ENCODE data around the gene CSTF3.
"Not testable (repeated sequence)": the region's sequence is repeated elsewhere in the genome, so short reads cannot be mapped to it uniquely, and the experiment has no call there.

CSTF3 gene

DNA sequence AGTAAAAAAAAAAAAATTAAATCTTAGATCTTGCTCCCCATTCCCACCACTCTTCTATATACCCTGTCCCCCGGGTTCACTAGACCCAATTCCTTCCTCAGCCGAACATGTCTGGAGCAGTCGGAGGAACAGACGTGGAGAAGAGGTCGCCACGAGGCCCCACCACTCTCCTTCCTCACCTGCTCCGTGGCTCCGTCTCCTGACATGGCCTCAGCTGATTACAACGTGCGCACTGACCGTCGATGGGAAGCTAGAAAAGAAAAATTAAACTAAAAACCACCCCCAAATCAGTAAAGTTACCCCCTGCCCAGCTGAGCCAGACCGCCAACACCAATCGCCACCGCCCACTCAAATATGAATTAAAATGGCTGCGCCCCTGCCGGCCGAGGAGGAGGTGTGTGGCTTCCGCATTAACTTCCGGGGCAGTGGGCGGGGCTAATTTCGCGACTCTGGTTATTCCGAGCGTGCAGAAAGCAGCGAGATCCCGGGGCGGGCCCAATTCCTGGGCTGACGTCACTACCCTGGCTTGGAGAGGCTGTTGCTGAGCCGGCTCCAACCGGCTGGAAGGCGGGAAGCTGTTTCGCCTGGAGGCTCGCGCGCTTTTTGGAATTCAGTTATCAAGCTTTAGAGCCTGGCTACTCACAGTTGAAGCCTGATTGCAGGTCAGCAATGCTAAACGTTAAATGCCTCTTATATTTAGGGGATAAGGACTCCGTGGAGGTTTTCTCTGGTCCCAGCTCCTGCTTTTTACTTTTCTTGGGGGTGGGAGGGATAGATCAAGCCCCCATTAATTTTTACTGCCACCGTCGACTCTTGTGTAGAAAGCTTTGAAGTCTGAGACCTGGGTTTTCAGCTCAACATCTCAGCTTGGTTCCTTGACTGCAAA lies at the start of gene CSTF3:
TSS of gene CSTF3 (minus strand) at position 361 of the 886 bp plus-strand sequence. CDS start at position 206, 155 bp downstream.
- FAIRE-seq, result peak; percentile 14

DNA sequence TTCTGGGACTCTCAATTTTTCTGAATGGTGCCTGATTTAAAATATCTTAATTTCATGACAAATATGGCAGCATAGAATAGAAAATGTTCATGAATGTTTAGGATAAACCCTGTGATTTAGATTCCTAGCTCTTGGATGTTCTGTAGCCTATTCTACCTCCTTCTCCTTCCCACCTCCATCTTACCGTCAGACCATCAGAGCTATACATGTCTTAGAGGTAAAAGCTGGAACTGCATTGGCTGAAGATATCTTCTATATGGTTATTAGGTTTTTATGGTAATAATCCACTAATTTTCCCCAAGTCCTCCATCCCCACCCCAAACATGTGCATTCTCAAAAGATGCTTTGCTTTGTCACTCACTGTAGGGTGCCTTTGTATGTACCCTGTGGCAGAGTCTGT lies 46.9 kb upstream of the CSTF3 start:
- FAIRE-seq, result no peak

DNA sequence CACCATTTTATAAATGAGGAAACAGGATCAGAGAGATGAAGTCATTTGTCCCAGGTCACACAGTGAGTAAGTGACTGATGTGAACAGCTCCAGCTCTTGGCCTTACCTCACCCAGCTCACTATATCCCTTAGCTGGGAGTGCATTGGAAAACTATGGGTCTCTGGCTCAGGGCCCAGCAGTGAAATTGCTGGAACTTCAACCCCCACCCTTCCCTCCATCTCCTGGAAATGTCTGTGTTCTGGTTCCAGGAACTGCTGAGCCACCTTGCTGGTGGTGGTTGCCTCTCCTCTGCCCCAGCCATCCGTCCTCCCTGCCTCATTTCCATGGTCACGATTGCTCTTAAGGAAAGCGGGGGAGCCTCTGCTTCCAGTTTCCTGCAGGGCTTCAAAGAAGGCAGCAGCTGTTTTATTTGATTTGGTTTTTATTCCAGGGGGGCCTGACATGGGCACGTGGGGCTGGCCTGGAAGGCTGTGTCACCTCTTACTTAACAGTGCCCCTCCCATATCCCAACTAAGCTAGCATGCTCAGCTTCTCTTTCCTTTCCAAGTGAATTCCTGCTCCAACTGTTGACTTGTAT lies 46.2 kb upstream of the CSTF3 start:
- FAIRE-seq, result no peak

DNA sequence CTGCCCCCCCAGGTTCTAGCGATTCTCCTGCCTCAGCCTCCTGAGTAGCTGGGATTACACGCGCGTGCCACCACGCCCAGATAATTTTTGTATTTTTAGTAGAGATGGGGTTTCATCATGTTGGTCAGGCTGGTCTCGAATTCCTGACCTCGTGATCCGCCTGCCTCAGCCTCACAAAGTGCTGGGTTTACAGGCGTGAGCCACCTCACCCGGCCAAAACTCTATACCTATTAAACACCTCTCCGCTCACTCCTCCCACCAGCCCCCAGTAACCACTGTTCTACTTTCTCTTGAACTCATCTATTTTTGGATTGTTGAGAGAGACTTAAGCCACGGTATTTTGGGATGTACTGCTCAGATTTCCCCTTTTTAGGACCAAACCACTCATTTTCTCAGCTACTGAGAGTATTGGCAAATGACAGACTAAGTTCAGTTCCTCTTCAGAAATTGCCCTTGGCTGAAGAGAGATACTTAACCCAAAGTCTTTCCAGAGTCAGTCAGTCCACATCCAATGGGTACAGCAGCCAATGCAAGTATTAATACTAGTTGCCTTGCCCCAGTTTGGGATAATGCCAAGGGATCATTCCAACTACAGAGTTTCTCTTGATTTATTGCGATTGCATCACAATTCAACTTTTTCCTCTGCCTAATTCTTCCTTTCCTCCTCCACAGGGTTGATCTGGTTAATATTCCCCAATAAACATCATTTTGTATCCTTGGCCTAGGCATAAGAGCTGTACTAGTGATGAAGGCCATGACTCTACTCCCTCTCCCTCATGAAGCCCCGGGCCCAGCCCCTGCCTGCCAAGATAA lies 36.8 kb upstream of the CSTF3 start:
- FAIRE-seq, result no peak

DNA sequence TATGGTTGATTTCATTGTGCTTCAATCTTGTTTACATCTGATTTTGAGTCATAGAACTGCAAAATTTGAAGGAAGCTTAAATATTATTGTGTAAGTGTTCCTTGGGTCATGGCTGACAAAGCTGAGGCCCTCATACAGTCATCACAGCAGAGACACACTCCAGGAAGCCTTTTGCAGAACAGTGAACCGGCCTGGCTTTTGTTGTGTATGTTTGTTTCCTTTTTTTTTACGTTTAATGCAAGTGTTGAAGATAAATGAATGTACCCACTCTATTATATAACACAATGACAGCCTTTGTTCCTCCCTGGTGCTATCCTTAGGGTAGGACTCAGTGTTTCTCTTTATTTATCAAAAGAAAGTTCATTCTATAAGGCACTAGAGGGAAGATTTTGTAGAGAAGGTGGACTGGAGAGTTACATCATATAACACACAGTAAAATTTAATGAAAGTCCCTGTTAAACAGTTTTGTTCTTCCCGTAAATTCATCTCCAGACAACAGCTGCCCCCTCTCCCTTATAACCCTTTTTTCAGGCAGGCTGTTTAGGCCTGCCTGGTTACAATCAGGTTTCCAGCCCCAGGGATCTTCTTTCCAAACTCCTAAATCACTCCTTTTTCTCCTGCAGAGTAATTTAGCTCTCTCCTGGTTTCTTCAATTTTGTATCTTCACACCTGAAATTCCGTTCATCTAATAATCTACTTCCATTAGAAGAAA lies 34.3 kb upstream of the CSTF3 start:
- no peak for FAIRE-seq

DNA sequence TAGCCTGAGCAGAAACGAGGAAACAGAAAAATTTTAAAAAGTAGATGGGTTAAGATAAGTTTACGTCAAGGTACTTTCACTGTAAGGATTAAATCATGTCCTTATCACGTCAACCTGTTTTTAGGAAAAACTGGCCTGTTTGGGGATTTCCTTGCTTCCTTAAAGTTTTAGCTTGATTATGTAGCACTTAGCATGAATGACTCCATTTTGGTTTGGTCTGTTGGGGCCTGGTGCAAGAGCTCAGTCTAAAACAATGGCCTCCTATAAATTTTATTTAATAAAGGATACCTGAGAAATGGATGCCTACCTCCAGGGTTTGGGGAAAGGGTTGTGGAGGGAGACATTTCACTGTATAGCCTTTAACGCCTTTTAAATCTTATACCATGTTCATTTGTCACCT lies 33.2 kb upstream of the CSTF3 start:
- no peak for FAIRE-seq

DNA sequence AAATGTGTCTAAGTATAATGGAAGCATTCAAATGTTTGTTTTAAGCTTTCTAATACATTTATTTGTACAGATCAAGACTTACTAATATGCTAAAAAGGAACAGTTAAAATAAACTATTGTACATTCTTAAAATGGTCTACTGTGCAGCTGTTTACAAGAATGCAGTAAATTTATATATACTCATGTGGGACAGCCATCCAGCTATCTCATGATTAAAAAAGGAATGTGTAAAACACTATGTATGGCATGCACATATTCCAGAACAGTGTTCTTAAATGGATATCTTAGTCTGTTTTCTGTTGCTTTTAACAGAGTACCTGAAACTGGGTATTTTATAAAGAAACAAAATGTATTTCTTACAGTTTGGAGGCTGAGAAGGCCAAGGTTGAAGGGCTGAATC lies 30.2 kb upstream of the CSTF3 start:
- no peak for FAIRE-seq

DNA sequence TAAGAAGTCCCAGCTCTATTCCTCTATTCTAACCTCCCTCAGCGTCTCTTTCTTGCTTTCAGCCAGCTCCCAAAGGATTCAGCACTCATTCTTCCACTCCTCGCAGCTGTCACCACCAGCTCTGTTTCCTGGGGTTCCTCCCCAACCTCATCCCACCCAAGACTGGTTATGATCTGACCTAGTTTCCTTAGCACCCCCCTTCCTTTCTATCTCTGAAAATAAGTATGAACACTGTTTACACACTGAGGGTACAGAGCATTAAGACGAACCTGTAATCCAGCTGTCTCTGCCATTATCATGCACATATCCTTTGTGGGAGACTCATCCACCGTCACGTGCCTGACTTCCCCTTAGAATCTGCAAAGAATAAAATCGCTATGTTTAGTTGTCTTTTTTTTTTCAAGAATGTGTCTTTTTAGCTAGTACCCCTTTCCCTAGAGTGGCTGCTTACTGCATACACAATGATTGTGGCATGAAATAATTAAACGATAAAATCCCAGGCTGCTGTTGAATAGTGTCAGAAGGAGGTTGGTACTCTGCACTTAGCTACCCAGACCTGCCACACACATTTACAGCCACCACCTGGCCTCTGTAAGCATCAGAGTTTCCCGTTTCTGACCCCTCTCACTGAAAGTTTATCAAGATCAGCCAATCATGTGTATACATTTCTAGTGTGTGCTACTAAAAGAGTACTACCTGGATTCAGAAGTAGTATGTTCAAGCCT lies 26.9 kb upstream of the CSTF3 start:
- no peak for FAIRE-seq

DNA sequence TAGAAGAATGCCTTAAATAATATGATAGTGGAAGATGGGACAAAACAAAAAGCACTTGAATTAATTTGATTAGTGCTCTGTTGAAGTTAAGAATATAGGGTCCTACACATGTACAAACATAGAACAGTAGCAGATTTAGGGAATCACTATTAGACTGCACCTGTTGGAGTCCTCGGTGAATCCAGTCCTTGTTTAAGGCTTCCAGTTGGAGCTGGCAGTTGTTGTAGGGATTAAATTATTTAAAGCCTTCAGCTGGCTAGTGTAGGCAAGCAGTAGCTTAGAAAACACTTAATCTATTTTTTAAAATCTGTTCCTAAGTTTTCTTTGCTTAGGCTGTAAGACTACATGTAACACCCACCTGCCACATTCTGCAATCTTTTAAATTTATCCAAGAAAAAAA lies 24.5 kb upstream of the CSTF3 start:
- no peak for FAIRE-seq

DNA sequence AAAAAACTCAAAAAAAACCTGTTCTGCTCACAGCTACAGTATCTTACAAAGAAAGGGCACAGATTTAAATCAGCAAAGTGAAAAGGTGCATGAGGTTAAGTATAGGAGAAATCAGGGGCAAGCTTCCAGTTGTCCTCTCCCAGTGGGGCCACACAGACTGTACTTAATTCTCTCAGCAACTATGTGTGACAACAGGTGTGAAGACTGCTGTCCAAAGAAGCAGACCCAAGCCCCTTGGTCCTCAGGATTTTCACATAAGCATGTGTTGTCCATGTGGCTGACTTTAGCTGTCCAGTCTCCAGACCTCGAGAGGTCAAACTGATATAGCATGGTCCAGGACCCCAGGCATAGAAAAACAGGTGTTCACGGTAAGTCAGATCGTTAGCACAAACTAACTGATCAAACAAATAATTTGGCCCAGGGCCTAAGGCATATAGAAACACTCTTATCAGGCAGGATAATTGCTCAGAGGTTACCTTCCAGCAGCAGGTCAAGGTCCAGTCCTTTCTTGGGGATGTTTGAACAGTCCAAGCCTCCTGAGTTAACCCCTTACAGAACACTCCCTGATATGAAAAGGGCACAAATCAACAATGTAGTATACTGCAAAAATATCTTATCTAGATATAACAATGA lies 21.1 kb upstream of the CSTF3 start:
- FAIRE-seq, result no peak

DNA sequence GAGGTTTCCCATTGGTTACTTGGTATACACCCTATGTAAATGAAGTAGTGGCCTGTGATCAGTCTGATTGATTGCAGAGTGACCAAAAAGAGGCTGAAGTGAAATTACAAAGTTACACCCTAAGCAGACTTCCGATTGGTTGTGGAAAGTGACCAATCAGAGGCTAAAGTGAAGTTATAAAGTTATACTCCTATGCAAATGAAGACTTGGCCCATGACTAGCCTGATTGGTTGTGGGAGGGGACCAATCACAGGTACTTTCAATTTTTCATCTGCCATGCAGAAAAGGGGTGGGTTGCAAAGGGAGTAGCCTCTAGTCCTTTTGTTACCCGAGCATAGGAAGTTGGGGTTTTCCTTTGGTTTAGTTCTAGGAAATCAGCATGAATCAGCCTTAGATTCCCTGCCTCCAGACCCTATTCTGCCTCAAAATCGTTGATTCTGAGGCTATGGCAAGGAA lies 18.1 kb upstream of the CSTF3 start:
- no peak for FAIRE-seq

DNA sequence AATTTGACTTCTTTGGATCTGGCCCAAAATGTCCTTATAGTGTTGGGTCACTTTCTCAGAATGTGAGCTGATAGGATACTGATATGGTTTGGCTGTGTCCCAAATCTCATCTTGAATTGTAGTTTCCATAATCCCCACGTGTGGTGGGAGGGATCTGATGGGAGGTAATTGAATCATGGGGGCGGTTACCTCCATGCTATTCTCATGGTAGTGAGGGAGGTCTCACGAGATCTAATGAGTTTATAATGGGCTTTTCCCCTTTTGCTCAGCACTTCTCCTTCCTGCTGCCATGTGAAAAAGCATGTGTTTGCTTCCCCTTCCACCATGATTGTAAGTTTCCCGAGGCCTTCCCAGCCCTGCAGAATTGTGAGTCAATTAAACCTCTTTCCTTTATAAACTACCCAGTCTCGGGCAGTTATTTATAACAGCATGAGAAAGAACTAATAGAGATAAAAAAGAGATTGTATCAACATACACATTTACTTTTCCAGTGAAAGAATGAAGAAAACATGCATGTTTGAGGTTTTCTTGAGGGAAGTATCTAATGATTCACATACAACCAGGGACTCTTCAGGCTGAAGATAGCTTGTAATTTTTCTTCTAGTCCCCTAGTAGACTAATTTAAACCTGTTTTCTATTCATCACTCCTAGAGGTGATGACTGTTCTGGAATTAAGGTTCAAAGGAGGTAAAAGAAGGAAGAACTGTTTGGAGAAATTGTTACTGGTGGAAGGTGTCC lies 17.3 kb upstream of the CSTF3 start:
- no peak for FAIRE-seq

DNA sequence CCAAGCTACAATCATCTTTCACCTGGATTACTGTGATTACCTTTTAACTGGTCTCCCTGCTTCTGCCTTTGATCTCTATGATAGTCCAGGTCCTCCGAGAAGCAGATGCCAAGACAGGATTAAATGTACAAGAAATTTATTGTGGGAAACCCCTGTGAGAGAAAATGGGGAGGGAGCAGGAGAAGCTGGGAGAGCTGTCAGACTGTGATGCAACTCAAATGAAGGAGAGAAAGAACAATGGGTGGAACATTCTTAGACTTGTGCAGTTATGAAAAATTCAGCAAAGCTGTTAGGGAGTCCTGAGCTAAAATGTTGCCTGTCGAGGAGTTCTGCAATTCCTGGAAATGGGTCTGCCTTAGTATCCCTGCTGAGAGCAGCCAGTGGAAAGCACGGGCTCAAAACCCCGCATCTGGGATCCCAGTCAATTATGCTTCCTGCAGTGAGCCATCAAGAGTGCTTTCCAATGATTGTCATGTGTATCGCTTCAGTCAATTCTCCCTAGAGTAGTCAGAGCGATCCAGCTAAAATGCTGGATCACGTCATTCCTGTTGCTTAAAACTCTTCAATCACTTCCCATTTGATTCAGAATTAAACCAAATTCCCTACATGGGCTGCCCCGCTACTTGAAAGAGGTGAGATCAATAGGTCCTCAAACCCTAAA lies 16.5 kb upstream of the CSTF3 start:
- no peak for FAIRE-seq

DNA sequence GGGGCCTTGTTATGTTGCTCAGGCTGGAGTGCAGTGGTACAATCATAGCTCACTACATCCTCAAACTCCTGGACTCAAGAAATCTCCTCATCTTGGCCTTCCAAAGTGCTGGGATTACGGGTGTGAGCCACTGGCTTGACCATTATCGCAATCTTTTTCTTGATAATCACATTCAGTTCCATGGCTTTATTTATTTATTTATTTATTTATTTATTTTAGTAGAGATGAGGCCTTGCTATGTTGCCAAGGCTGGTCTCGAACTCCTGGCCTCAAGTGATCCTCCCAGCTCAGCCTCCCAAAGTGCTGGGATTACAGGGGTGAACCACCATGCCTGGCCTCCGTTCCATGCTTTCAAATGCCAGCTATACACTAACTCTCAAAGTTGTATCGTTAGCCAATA lies 15.5 kb upstream of the CSTF3 start:
- FAIRE-seq, result not testable (repeated sequence)

DNA sequence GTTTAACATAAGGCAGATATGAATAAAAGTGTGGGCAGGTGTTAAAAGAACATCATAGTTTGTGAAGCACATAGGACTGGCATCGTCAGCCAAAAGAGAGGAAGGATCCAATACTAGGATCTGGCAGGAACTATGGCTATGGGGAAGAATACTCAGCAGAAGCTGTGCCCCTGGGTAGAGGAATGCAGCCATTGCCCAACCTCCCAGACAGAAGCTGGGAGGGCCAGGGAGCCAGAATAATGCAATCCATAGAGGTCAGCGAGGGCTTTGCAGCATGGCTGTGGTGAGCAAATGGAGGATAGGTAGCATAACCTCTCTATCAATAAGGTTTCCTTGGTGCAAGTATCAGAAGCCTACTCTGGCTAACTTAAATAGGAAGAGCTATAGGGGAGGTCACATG lies 11.7 kb upstream of the CSTF3 start:
- no peak for FAIRE-seq

DNA sequence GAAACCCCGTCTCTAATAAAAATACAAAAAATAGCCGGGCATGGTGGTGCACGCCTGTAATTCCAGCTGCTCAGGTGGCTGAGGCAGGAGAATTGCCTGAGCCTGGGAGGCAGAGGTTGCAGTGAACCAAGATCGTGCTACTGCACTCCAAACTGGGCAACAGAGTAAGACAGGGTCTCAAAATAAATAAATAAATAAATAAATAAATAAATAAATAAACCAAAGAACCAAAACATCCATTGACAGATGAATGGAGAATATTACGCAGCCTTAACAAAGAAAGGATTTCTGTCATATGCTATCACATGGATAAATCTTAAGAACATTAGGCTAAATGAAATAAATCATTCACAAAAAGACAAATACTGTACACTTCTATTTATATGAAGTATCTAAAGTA lies 11.1 kb upstream of the CSTF3 start:
- FAIRE-seq, result no peak

DNA sequence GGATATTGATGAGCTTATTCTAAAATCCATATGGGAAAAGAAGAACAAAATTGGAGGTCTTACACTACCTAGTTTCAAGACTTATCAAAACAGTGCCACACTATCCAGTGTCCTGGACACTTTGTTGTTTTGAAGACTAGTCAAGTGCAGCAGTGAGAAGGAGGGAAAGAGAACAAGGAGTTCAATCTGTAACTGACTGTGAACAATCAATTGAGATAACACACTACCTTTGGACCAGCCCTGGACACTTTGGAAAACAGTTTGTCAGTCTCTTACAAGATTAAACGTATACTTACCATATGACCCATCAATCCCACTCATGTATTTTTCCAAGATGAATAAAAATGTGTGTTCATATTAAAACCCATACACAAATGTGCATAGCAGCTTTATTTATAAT lies 10.0 kb upstream of the CSTF3 start:
- no peak for FAIRE-seq

DNA sequence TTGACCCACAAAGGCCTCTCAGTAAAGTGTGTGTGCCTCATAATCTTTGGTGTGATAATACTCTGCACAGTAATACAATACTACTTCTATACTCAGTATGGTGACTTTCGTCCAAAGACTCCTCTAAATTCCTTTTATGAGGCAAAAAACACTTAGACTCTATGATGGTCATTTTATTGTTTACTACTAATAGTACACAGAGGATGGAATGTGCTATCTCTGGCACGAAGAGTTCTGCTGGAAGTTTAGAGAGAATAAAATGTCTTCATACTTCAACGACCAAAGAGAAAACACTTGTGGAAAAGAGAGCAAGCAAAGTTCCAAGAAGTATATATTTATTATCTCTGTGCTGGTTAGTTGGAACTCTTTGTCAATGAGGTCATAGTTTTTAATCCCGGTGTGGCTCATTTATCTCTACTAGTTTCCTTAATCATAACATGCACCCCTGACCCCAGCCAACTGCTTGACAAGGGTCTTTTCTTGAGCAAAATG lies 7.5 kb upstream of the CSTF3 start:
- no peak for FAIRE-seq

DNA sequence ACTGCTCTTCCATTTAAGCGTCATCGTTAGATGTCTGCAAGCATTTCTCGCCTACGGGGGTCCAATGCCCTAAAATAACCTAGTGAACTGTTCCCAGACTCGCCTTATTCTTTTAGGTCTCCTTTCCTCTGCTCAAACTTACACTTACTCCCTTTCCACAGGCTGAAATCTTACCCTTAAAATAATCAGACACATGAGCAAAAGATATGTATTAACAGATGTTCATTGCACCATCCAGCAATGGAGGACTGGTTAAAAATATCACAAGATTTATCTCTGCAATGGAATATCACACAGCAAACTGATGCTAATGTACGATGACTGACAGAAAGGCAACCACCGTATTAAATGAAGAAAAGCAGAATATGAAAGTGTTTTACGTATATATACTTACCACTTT lies 1.6 kb upstream of the CSTF3 start:
- no peak for FAIRE-seq

DNA sequence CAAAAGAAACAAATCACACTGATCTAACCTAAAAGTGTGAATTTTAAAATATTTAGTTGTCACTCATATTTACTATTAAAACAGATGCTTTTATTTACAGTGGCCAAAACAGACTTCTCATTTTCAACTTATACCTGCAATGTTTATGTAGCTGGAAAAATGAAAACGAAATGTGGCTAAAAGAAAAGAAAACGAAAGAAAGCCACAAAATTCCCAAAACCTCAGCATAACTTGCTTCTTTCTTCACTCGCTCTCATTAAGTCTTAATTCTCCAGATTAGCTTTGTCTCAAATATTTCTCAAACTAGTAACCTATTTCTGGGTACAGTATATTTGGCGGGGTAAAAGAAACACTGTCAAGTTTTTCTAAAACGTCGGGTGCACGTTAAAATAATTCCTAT lies 693 bp downstream of the CSTF3 start:
- FAIRE-seq, result no peak
